WERI-Rb-1 (cell line): Measurements from ENCODE around the gene MRPL2.

Experiments
- DNase-seq: peaks from one replicate; pipeline ENCODE4 v3.0.0-alpha.2; 2020
- H3K27ac ChIP-seq: fragments of 250-450 bp; sonication (Bioruptor Pico); 2 replicates; pipeline ENCODE4 v1.5.1; 2020; ENCODE audit warnings: mild to moderate bottlenecking, moderate library complexity
- H3K27me3 ChIP-seq: fragments of 250-450 bp; sonication (Bioruptor Pico); 2 replicates; pipeline ENCODE4 v1.5.1; 2021; ENCODE audit warnings: mild to moderate bottlenecking, low read depth, moderate library complexity; ENCODE audit not compliant: insufficient read depth, severe bottlenecking
- H3K36me3 ChIP-seq: fragments of 250-450 bp; sonication (Bioruptor Pico); 2 replicates; pipeline ENCODE4 v1.5.1; 2020; ENCODE audit warnings: mild to moderate bottlenecking, moderate library complexity
- H3K4me3 ChIP-seq: 2 replicates; pipeline ENCODE4 v1.5.1; 2011; ENCODE audit warnings: low read depth, mild to moderate bottlenecking, control low read depth, low read length
- H3K9me3 ChIP-seq: fragments of 250-450 bp; sonication (Bioruptor Pico); 2 replicates; pipeline ENCODE4 v1.5.1; 2021; ENCODE audit warnings: mild to moderate bottlenecking, moderate library complexity; ENCODE audit not compliant: severe bottlenecking
- CTCF ChIP-seq: IDR thresholded peaks from 2 replicates; pipeline ENCODE4 v1.5.1; 2011; ENCODE audit warnings: low read depth, mild to moderate bottlenecking, control low read depth, inconsistent platforms, low read length

MRPL2 gene

GRCh38 chr6:43016176-43016942, 42.9 kb downstream of the MRPL2 start:
- DNase-seq = no peak
- H3K4me3 ChIP-seq = no peak overlapping the region
- 0 out of 2 replicates have a peak overlapping the region, but pooled peaks have one; percentile 1 for H3K27ac ChIP-seq
- peaks cover 70% of the 10 kb centered on the region for H3K36me3 ChIP-seq
- TF ChIP-seq CTCF = no peak
- H3K9me3 ChIP-seq = no peaks in the 10 kb centered on the region
- H3K27me3 ChIP-seq = no peaks in the 10 kb centered on the region

- Histone ChIP-seq H3K27me3 (no peaks in the 10 kb centered on the region), H3K27ac (peak overlapping the region; percentile 80), H3K36me3 (peaks cover 72% of the 10 kb centered on the region), H3K4me3 (peak overlapping the region; percentile 82), H3K9me3 (no peaks in the 10 kb centered on the region)
- no peak for DNase-seq
- TF ChIP-seq CTCF = no peak
Measured at GRCh38 chr6:43014434-43014909, 44.8 kb downstream of the MRPL2 start.

- peak; percentile 100 for DNase-seq
- Histone ChIP-seq H3K27ac (peak within 1 kb of the TSS; percentile 80), H3K4me3 (peak within 1 kb of the TSS; percentile 82), H3K27me3 (no peaks in the 10 kb centered on the region), H3K9me3 (no peaks in the 10 kb centered on the region), H3K36me3 (peaks cover 72% of the 10 kb centered on the region)
- no peak for TF ChIP-seq CTCF
Measured at GRCh38 chr6:43013843-43014433, 45.3 kb downstream of the MRPL2 start, which contains the start of the genes KLHDC3 and MEA1. Gene KLHDC3 (plus strand): TSS chr6:43014249. CDS start chr6:43017193, 2,944 bp downstream. Gene MEA1 (minus strand): TSS chr6:43013946. CDS start chr6:43013813, 133 bp downstream.

GRCh38 chr6:43013097-43013842, 46.0 kb downstream of the MRPL2 start:
- Histone ChIP-seq H3K27ac (peak overlapping the region; percentile 74), H3K27me3 (no peaks in the 10 kb centered on the region), H3K4me3 (peak overlapping the region; percentile 73), H3K9me3 (no peaks in the 10 kb centered on the region), H3K36me3 (peaks cover 72% of the 10 kb centered on the region)
- DNase-seq = no peak
- no peak for TF ChIP-seq CTCF

- TF ChIP-seq CTCF = no peak
- peaks cover 72% of the 10 kb centered on the region for H3K36me3 ChIP-seq
- H3K27me3 ChIP-seq = no peaks in the 10 kb centered on the region
- H3K9me3 ChIP-seq = no peaks in the 10 kb centered on the region
- DNase-seq = no peak
- H3K27ac ChIP-seq = no peak overlapping the region; the same call in 1 of the 2 replicates
- H3K4me3 ChIP-seq = peak overlapping the region; percentile 73; the same call in 1 of the 2 replicates
Measured at GRCh38 chr6:43012364-43012763, 46.9 kb downstream of the MRPL2 start.
